Activated CD8-positive, alpha-beta memory T cell treated with anti-CD3 and anti-CD28 coated beads, Interleukin-2, amount 10 ng/mL, durations not matched to agents 7 days and 5 days (primary cell): ENCODE data around the gene ABI3BP. TPM values are rescaled to one million over a fixed set of nuclear protein-coding genes. Genes with fewer than 3 reads are reported as not detected.

Source experiments
- ATAC-seq: fragments of 150-1000 bp; cut with Tn5 transposase; one replicate; pipeline ENCODE4 v1.10.0; 2021; ENCODE audit warnings: moderate library complexity
- CTCF ChIA-PET: fragments of 350-600 bp; sonication (Branson Sonifier 250); formaldehyde crosslinking; loops from one replicate; lab custom pipeline; 2021; ENCODE audit warnings: antibody characterized with exemption; lab: Charles Lee
- DNase-seq: peaks from one replicate; pipeline ENCODE4 v3.0.0-alpha.2; 2020
- H3K27ac Mint-ChIP-seq: one replicate; pipeline ENCODE4 v1.8.0; 2021; ENCODE audit warnings: mild to moderate bottlenecking, mixed read lengths
- H3K27me3 Mint-ChIP-seq: one replicate; pipeline ENCODE4 v1.8.0; 2021; ENCODE audit warnings: mixed read lengths
- H3K36me3 Mint-ChIP-seq: one replicate; pipeline ENCODE4 v1.8.0; 2021; ENCODE audit warnings: mild to moderate bottlenecking, mixed read lengths
- H3K4me1 Mint-ChIP-seq: one replicate; pipeline ENCODE4 v1.8.0; 2021; ENCODE audit warnings: mixed read lengths
- H3K4me3 Mint-ChIP-seq: one replicate; pipeline ENCODE4 v1.8.0; 2021; ENCODE audit warnings: mild to moderate bottlenecking, moderate library complexity, mixed read lengths
- H3K9me3 Mint-ChIP-seq: one replicate; pipeline ENCODE4 v1.8.0; 2022; ENCODE audit warnings: low read depth, mixed read lengths
- total RNA-seq, 2 experiments: library from RNA; stranded (reverse); gene quantifications; one replicate each; pipeline ENCODE4 v1.2.3, GENCODE V29; 2021

Gene ABI3BP
- total RNA-seq, 2 experiments from 2014 or later, result 0.19 to 1.2 TPM

DNA sequence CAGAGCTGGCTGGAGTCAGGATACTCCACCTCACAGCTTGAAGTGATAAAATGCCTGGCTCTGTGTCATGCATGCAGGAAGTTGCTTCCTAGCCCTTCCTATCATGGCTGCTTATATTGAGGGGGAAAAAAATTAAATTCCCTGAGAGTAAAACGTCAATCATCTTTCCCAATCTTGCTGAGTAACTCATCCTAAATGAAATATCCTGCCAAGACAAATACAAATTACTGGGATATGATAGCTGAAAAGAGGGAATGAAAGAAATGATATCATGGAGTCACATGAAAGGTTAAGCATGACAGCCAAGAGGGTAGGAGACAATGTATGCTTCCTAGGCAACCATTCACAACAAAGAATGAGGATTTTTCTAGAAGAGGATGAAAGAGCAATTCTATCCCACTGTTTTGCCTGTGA is 110.6 kb downstream of the ABI3BP start:
- ATAC-seq, result no peak
- CTCF ChIA-PET, result no interaction called here
- Mint-ChIP-seq H3K27ac (no peak overlapping the region), H3K4me3 (no peak overlapping the region), H3K9me3 (no peaks in the 10 kb centered on the region), H3K27me3 (peaks cover 12% of the 10 kb centered on the region), H3K36me3 (no peaks in the 10 kb centered on the region), H3K4me1 (no peaks in the 10 kb centered on the region)
- no peak for DNase-seq

- H3K27me3 Mint-ChIP-seq, result peaks cover 12% of the 10 kb centered on the region
These were observed 112.4 kb downstream of the ABI3BP start for GRCh38 chr3:100880845-100881244.

GRCh38 chr3:100880072-100880471 is 113.1 kb downstream of the ABI3BP start:
- no peak overlapping the region for H3K27ac Mint-ChIP-seq

More at GRCh38 chr3:100880845-100881244, 112.4 kb downstream of the ABI3BP start:
- H3K27ac Mint-ChIP-seq, result no peak overlapping the region
- H3K4me3 Mint-ChIP-seq, result no peak overlapping the region
- H3K4me1 Mint-ChIP-seq, result no peaks in the 10 kb centered on the region
- H3K9me3 Mint-ChIP-seq, result no peaks in the 10 kb centered on the region
- no peaks in the 10 kb centered on the region for H3K36me3 Mint-ChIP-seq
- ATAC-seq, result no peak
- no peak for DNase-seq
- CTCF ChIA-PET, result no interaction called here

DNA sequence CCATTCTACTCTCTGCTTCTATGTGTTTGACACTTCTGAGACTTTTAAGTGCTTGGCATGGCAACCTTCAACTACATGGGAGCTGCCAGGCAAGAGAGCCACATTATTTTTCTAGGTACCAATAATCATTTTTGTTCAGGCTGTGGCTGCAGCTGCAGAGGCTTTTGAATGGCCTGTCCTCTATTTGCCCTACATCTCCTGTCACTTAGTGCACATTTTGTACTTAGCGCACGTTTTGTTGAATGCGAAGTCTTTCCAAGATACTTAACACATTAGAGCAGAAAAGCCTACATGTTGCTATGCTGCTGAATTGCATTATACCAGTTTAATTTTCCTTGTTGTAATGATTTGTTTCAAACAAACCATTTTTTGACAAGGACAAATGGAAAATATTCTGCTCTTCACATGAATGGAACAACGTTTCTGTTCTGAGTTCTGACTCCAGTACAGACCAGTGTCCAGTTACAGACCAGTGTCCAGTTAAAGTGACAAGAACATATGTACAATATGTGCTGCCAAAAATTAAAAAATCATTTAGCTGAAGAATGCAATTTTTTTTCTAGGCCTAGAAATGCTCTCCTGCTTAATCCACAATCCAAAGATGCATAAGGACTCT is 113.9 kb downstream of the ABI3BP start:
- no peaks in the 10 kb centered on the region for H3K4me1 Mint-ChIP-seq
- no peak overlapping the region for H3K27ac Mint-ChIP-seq
- H3K9me3 Mint-ChIP-seq, result no peaks in the 10 kb centered on the region
- DNase-seq (no peak), ATAC-seq (no peak)
- CTCF ChIA-PET, result no interaction called here
- H3K4me3 Mint-ChIP-seq, result no peak overlapping the region
- H3K36me3 Mint-ChIP-seq, result no peaks in the 10 kb centered on the region
- H3K27me3 Mint-ChIP-seq, result peaks cover 8% of the 10 kb centered on the region

More at GRCh38 chr3:100880072-100880471, 113.1 kb downstream of the ABI3BP start:
- no peaks in the 10 kb centered on the region for H3K9me3 Mint-ChIP-seq
- DNase-seq, result no peak
- no peaks in the 10 kb centered on the region for H3K4me1 Mint-ChIP-seq
- no peaks in the 10 kb centered on the region for H3K36me3 Mint-ChIP-seq
- CTCF ChIA-PET, result no interaction called here
- ATAC-seq, result no peak
- no peak overlapping the region for H3K4me3 Mint-ChIP-seq
- peaks cover 12% of the 10 kb centered on the region for H3K27me3 Mint-ChIP-seq

DNA sequence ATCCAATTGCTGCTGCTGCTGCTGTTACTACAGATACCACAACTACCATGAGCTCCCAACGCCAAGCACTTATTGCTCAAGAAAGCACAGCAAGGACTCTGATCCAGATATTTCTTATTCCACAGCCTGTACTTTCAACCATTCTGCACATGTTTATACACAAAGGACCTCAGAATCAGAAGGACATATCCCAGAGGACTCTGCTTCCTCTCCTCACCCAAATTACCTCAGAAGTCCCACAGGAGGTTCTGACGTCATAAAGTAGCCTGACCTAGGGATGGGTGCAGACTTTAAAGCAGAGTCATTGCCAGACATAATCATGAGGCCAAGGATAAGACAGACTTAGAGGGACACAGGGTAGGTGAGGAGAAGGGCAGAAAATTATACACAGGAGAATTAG is 115.9 kb downstream of the ABI3BP start:
- DNase-seq (no peak), ATAC-seq (no peak)
- CTCF ChIA-PET, result no interaction called here
- Mint-ChIP-seq H3K27me3 (peaks cover 12% of the 10 kb centered on the region), H3K9me3 (no peaks in the 10 kb centered on the region), H3K27ac (no peak overlapping the region), H3K36me3 (no peaks in the 10 kb centered on the region), H3K4me1 (no peaks in the 10 kb centered on the region), H3K4me3 (no peak overlapping the region)

GRCh38 chr3:100875239-100875638 is 118.0 kb downstream of the ABI3BP start:
- no peak overlapping the region for H3K27ac Mint-ChIP-seq
- CTCF ChIA-PET, result no interaction called here
- no peak for ATAC-seq
- H3K36me3 Mint-ChIP-seq, result no peaks in the 10 kb centered on the region
- no peak overlapping the region for H3K4me3 Mint-ChIP-seq
- peaks cover 8% of the 10 kb centered on the region for H3K27me3 Mint-ChIP-seq
- H3K9me3 Mint-ChIP-seq, result no peaks in the 10 kb centered on the region
- no peaks in the 10 kb centered on the region for H3K4me1 Mint-ChIP-seq
- DNase-seq, result no peak

DNA sequence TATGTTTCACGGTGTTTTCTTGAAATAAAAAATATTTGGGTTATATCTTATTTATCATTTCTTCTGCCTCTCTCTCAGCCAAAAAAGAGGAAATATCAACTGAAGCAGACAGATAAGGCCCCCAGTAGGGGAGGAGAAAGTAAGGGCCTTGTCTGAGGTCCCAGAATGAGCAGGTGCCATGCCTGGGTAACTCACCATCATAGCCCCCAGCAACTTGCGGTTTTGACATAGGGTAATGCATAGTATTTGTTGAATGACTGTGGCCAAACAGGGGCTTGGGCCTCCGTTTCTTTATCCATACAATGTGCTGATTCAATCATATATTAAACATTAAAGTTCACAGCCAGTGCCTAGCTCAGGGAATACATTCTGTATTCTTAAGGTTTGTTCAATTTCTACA is 119.6 kb downstream of the ABI3BP start:
- H3K27ac Mint-ChIP-seq, result no peak overlapping the region
- no peaks in the 10 kb centered on the region for H3K36me3 Mint-ChIP-seq
- DNase-seq, result no peak
- H3K4me1 Mint-ChIP-seq, result no peaks in the 10 kb centered on the region
- H3K4me3 Mint-ChIP-seq, result no peak overlapping the region
- no peak for ATAC-seq
- CTCF ChIA-PET, result no interaction called here
- peaks cover 10% of the 10 kb centered on the region for H3K27me3 Mint-ChIP-seq
- H3K9me3 Mint-ChIP-seq, result no peaks in the 10 kb centered on the region

DNA sequence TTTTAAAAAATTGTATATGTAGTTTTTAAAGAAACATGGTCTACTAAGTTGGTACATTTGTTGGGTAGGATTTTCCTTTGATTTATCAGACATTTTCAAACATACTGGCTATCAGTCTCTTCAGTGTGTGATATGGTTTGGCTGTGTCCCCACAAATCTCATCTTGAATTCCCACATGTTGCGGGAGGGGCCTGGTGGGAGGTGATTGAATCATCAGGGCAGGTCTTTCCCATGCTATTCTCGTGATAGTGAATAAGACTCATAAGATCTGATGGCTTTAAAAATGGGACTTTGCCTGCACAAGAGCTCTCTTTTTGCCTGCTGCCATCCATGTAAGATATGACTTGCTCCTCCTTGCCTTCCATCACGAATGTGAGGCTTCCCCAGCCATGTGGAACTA is 121.9 kb downstream of the ABI3BP start:
- Mint-ChIP-seq H3K27me3 (peaks cover 23% of the 10 kb centered on the region), H3K4me1 (no peaks in the 10 kb centered on the region), H3K36me3 (no peaks in the 10 kb centered on the region), H3K4me3 (no peak overlapping the region), H3K27ac (no peak overlapping the region), H3K9me3 (no peaks in the 10 kb centered on the region)
- ATAC-seq, result no peak
- CTCF ChIA-PET, result no interaction called here
- DNase-seq, result no peak

GRCh38 chr3:100869787-100870186 is 123.4 kb downstream of the ABI3BP start:
- Mint-ChIP-seq H3K4me3 (no peak overlapping the region), H3K27me3 (peaks cover 34% of the 10 kb centered on the region), H3K27ac (no peak overlapping the region), H3K4me1 (no peaks in the 10 kb centered on the region), H3K36me3 (no peaks in the 10 kb centered on the region), H3K9me3 (no peaks in the 10 kb centered on the region)
- ATAC-seq (no peak), DNase-seq (no peak)
- CTCF ChIA-PET, result interaction anchor here (0.7 kb wide), 2 partner anchors 653 to 1593 kb away, joined by 4 read pairs; no protein-coding TSS in a partner anchor

GRCh38 chr3:100868894-100869293 is 124.3 kb downstream of the ABI3BP start:
- H3K9me3 Mint-ChIP-seq, result no peaks in the 10 kb centered on the region
- no peak overlapping the region for H3K4me3 Mint-ChIP-seq
- no peak overlapping the region for H3K27ac Mint-ChIP-seq
- CTCF ChIA-PET, result interaction anchor here (0.7 kb wide), 2 partner anchors 654 to 1594 kb away, joined by 4 read pairs; no protein-coding TSS in a partner anchor
- DNase-seq (no peak), ATAC-seq (no peak)
- H3K27me3 Mint-ChIP-seq, result peaks cover 33% of the 10 kb centered on the region
- peaks cover 2% of the 10 kb centered on the region for H3K4me1 Mint-ChIP-seq
- no peaks in the 10 kb centered on the region for H3K36me3 Mint-ChIP-seq

DNA sequence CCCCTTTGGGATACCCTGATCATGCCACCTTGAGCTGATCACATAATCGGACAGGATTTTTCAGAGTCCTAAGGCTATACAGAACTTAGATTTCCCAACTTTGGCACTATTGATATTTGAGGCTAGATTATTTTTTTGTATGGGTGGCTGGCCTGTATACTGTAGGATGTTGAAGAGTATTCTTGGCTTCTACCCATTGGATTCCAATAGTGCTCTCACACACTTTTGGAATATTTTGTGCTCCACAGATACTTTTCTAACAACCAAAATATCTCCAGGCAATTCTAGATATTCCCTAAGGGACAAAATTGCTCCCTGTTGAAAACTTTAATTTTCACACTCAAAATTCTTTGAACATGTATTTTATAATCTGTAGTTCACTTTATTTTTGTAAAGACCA is 125.1 kb downstream of the ABI3BP start:
- peaks cover 2% of the 10 kb centered on the region for H3K4me1 Mint-ChIP-seq
- no peaks in the 10 kb centered on the region for H3K9me3 Mint-ChIP-seq
- ATAC-seq (no peak), DNase-seq (no peak)
- H3K4me3 Mint-ChIP-seq, result no peak overlapping the region
- CTCF ChIA-PET, result no interaction called here
- H3K27ac Mint-ChIP-seq, result no peak overlapping the region
- peaks cover 28% of the 10 kb centered on the region for H3K27me3 Mint-ChIP-seq
- H3K36me3 Mint-ChIP-seq, result no peaks in the 10 kb centered on the region

- Mint-ChIP-seq H3K27ac (no peak overlapping the region), H3K4me1 (peaks cover 2% of the 10 kb centered on the region), H3K36me3 (no peaks in the 10 kb centered on the region), H3K4me3 (no peak overlapping the region), H3K9me3 (no peaks in the 10 kb centered on the region), H3K27me3 (peaks cover 28% of the 10 kb centered on the region)
- DNase-seq (no peak), ATAC-seq (no peak)
- CTCF ChIA-PET, result no interaction called here
These were observed 127.8 kb downstream of the ABI3BP start for GRCh38 chr3:100865442-100865841.

- Mint-ChIP-seq H3K4me3 (no peak overlapping the region), H3K27ac (no peak overlapping the region), H3K4me1 (peaks cover 2% of the 10 kb centered on the region), H3K27me3 (peaks cover 28% of the 10 kb centered on the region), H3K36me3 (no peaks in the 10 kb centered on the region), H3K9me3 (no peaks in the 10 kb centered on the region)
- no peak for ATAC-seq
- no peak for DNase-seq
- CTCF ChIA-PET, result no interaction called here
These were observed 128.6 kb downstream of the ABI3BP start for GRCh38 chr3:100864471-100865250.

DNA sequence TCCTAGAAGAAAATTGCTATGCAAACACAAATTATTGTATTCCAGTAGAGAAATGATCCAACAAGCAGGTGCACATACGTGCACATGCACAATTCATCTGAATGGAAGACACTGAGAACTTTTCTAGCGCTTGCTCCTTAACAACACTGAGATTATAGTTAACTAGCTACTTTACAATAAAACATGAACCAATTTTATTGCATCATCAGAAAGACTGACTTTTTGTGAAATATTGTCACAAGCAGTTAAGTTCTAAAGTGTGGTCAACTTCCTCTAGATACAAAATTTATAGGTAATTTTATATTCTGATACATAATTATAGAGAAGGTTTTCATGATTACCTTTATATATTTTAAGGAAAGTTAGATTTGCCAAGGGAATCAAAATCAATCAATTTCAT is 135.4 kb downstream of the ABI3BP start:
- ATAC-seq, result no peak
- DNase-seq, result no peak
- H3K36me3 Mint-ChIP-seq, result no peaks in the 10 kb centered on the region
- no peak overlapping the region for H3K4me3 Mint-ChIP-seq
- CTCF ChIA-PET, result no interaction called here
- H3K4me1 Mint-ChIP-seq, result no peaks in the 10 kb centered on the region
- no peak overlapping the region for H3K27ac Mint-ChIP-seq
- H3K27me3 Mint-ChIP-seq, result peaks cover 16% of the 10 kb centered on the region
- no peaks in the 10 kb centered on the region for H3K9me3 Mint-ChIP-seq
